GM18867 (cell line): ENCODE data around the gene GPRC5B.
A peak's percentile ranks its signal among the peaks of the same experiment; 100 is the strongest.

Experiments used
- ATAC-seq: cut with Tn5 transposase; IDR thresholded peaks from one replicate; pipeline ENCODE4 v1.9.1; 2021; ENCODE audit warnings: mild to moderate bottlenecking, moderate library complexity; ENCODE audit not compliant: unreplicated experiment

Gene GPRC5B, protein sequence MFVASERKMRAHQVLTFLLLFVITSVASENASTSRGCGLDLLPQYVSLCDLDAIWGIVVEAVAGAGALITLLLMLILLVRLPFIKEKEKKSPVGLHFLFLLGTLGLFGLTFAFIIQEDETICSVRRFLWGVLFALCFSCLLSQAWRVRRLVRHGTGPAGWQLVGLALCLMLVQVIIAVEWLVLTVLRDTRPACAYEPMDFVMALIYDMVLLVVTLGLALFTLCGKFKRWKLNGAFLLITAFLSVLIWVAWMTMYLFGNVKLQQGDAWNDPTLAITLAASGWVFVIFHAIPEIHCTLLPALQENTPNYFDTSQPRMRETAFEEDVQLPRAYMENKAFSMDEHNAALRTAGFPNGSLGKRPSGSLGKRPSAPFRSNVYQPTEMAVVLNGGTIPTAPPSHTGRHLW

DNA sequence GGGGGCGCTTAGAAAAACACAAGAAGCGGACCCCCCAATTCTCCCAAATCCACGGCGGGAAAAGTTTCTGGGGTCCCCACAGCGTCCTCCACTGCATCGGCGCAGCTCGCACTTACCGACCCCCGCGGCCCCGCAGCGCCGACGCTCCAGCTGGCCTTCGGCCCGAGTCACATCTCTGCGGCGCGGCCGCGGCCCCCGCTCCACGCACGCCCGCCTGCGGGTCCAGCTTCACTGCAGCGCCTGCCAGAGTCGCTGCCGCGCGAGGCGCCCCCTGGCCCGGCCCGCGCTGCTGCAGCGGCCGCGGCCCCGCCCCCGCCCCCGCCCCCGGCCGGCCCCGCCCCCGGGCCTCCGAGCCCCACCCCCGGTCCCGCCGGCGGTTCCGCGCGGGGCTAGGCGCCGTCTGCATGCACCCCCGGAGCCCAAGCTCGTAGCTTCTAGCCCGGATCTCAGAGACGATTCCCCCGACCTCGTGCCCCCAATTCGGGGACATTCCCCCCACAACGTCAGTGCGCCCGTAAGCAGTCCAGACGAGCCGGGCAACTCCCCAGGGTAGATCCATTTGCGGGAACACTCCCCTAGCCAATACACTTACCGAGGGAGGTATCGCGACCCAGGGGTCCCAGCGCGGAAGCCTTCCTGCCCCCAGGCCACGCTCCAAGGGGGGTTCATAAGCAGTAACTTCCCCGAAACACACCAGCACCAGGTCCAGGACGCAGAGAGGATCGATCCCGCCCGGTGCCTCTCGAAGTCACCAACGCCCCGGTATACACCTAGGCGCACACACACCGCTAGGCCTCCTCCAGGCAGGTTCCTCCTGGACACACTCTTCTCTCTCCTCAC, at the start of gene GPRC5B:
GPRC5B (minus strand) TSS at position 238 of the 840 bp plus-strand sequence. CDS start 12,003 bp downstream, outside the sequence.
- no peak for ATAC-seq

DNA sequence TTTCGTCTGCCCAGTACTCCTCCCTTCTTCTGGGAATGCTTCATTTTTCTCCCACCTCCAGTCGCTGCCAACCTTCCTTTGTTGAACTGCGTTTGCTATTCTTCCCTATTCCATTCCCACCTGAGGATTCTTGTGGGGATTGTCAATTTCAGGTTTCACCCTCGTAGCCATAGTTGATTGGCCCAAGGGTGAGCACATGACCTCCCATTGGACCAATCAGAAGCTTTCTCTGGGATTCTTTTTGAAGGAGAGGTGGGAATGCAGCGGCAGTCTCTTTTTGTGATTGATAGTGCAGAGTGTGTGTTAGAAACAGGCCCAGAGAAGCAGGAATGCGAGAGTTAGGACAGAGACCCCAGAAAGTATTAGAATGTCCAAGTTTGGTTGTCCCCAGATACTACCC, 49.1 kb upstream of the GPRC5B start:
- no peak for ATAC-seq

DNA sequence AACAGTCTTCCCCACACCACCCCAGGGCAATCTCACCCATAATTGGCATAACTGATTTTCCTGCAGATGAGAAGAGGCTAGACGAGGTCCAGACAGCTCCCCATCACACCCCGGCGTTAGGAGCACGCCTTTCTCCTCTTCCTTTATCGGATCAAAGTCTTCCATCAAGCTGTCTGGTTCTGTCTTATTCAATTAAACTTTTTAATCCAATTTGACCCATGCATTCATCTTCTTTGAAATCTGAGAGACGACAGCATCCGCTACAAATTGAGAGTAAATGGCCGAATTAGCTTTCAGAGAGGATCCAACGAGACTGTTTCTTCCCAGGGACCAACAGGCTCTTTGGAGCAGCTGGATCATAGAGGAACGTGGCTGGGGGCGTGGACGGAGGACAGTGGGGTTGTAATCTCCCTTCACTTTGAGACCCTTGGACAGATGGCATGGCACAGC, 44.4 kb upstream of the GPRC5B start:
- no peak for ATAC-seq

DNA sequence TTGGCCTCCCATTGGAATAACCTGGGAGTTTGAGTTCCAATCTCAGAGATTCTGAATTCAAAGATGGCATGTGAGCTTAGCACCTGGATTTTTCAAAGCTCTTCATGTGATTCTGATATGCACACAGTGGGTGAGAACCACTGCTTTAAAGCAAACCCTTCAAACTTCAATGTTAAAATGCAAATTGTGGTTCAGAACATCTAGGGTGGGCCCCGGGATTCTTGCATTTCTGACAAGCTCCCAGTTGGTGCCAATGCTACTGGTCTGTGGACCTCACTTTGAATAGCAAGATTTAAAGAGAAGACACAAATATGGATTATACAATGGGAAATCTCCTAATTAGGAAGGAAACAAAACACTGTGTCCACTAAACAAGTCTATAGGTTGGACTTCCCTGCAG, 43.8 kb upstream of the GPRC5B start:
- ATAC-seq, result no peak

DNA sequence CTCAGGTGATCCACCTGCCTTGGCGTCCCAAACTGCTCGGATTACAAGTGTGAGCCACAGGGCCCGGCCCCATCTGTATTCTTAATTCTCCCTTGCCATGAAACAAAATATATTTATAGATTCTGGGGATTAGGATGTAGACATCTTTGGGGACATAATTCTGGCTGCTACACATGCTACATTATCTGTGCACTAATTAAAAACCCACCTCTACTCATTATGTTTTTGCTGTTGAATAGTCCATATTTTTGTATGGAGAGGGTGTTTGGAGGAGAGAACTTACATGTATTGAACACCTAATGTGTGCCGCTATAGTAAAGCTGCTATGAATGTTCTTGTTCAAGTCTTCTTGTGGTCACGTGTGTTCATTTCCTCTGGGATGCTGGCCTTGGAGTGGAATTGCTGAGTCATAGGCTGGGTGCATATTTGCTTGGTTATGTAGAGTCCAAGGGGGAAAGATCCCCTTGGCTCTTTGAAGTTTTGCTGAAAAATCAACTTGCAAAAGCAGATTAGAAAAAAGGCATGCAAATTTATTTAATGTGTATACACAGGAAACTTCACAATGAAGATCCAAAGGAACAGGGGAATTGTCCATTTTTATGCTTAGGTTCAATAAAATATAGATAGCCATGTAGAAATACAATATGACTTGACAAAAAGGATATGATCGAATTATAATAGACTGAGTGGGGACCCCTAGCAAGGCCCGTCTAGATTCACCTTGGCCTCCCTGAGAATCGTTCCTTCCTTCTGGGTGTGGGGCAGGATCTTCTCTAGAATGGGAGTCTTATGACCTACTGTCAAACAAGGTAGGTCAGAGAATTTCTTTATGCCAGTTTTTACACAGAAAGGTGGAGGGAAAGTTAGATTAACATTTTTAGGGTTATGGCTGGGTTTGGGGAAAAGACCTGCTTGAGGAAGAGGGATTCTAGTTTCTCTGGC, 42.1 kb upstream of the GPRC5B start:
- no peak for ATAC-seq

DNA sequence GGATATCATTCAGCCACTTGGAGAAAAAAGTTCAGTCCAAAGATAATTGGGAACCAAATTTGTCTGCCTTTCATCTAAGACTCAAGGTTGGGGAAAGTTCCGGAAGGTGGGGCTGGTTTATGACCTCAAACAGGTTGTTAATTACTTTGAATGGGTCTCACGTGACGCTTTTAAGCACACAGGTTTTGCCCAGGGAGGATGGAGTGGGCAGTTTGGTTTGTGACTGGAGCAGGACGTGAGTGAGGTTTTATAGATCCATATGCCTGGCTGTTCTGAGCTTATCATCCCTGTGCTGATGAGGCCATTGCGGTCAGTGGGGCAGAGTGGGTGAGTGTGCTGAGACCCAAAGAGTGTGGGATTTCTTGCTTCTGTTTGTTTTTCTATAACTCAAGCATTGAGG, 38.7 kb upstream of the GPRC5B start:
- no peak for ATAC-seq

DNA sequence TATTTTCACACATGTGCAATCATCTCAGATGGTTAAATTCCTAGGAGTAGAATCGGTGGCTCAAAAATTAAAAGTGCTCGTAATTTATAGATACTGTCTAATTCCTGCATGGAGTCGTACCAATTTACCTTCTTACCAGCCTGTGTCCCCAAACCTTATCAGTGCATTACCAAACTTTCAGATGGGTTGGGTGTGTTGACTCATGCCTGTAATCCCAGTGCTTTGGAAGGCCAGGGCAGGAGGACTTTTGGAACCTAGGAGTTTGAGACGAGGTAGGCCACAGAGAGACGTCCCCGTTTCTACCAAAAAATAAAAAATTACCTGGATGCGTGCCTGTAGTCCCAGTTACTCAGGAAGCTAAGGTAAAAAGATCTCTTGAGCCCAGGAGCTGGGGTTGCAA, 34.5 kb upstream of the GPRC5B start:
- ATAC-seq, result no peak

DNA sequence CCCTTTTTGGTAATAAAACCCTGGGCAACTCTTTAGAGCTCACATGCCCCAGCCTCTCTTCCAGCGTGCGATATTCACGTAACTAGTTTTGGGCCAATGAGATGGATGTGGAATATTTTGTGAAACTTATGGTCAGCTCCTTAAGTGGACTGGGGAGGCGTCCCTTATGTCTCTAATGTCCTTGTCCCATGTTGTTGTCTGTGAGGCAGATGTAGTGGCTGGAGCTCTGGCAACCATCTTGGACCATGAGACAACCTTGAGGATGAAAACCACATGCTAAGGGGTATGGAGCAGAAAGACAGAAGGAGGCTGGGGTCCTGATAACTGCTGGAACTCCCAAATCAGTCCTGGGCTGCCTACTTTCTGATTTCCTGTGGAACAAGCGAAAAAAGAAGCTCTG, 31.4 kb upstream of the GPRC5B start:
- ATAC-seq, result no peak

DNA sequence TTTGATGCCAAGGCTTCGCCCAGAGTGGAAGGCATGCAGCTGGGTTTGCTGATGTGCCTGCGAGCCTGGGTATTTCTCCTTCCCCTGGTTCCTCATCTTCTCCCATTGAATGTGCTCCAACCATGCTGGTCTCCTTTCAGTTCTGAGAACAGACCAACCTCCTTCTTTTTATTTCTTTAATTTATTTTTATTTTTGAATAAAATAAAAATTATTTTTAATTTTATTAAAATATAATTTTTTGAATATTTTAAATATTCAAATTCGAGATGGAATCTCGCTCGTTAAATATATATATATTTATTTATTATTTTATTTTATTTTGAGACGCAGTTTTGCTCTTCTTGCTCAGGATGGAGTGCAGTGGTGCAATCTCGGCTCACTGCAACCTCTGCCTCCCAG, 30.2 kb upstream of the GPRC5B start:
- ATAC-seq, result no peak

DNA sequence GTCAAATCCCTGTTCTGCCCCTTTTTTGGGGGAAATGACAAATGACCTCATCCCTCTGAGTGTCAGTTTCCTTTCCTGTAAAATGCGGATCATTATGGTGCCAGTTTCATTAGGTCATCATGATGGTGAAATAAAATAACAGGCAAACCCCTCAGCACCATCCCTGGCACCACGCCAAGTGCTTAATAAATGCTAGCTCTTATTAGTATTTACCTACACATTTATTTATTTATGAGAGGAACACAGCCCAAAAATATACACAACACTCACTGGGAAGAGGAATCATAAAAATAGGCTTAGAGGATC, 28.6 kb upstream of the GPRC5B start:
- ATAC-seq, result no peak

DNA sequence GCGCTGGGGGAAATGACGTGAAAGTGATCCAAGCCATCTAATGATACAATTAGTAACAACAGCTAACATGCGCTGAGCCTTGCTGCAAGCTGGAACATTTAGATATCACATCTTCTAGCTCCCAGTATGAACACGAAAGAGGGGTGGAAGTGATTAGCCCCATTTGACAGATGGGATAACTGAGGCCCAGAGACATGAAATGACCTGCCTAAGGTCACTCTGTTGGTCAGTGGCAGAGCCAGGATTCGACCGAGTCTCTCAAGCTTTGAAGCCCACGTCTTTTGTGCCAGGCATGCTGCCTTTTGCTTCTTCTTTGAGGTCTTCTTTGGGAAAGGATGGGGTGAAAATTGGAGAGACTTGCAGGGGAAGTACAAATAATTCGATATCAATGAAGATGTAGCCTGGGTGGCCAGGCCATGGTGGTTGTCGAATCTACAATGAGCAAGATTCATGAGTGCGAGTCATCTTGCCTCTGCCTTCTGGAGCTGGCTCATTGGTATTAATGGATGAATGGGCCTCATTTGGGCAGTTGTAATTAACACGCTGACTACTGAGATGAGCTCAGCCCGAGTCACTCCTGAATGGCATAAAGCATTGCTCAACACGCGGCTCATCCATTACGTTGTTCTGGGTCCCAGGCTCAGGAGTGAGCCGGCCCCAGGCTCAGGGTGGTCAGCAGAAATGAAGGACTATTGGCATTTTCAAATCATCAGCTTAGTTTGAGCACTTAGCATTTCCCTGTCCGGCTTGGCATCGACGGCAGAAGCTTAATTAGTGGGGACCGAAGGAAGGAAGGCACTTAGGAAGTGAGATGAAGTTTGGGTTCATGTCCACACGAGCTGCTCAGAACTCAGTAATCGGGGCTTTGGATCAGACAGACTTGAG, 28.0 kb upstream of the GPRC5B start:
- ATAC-seq, result no peak

DNA sequence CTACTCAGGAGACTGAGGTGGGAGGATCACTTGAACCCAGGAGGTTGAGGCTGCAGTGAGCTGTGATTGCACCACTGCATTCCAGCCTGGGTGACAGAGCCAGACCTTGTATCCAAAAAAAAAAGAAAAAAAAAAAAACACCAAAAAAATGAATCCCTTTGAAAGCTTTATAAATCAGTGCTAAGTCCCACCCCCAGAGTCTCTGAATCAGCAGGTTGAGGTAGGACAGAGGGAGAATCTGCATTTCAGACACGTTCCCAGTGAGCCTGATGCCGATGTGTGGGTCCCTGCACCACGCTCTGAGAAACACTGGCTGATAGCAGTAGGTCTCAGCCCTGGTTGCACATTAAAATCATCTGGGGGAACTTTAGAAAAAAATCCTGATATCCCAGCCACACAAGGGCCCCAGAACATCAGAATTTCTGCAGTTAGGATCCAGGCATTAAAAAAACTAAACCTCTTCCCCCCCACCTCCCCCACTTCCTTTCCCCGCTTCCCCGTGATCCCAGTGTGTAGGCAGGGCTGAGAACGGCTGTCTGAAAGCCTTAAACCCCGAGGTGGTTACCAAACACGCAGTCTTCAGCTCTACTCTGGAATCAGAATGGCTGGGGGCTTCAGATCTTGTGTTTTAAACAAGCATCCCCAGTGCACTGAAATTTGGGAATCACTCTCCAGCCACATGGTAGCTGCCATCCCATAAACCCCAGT, 27.3 kb upstream of the GPRC5B start:
- no peak for ATAC-seq

DNA sequence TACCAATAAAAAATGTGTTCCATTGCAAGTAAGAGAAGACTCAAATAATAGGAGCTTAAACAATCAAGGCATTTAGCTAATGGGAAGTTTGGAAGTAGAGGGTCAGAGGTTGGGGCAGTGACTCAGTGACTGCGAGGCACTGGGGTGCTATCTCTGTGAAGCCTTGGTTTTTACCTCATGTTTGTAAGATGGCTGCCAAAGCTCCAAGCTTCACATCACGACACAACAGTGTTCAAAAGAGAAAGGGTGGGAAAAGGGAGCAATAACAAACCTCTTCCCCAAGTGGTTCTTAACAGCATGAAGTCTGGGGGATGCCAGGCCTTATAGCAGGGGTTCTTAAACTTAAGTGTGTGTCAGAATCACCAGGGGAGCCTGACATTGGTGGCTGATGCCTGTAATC, 26.6 kb upstream of the GPRC5B start:
- ATAC-seq, result no peak

DNA sequence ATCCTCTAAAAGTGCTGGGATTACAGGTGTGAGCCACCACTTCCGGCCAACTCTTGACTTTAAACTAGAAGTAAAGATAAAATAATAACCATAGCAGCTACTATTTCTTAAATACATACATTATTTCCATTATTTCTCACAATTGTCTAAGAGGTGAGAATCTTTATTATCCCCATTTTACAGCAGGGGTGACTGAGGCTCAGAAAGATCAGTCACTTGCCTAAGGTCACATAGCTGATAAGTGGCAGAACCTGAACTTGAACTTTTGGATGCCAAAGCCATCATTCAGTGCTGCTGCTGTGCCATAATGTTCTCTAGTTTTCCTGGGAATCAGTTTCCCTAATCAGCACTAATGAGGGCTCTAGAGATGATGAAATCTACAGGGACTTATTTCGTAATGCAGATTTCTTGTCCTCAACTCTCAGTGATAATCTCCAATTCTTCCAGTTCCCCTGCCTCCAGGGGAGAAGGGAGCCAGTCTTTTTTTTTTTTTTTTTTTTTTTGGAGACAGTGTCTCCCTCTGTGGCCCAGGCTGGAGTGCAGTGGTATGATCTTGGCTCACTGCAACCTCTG, 25.2 kb upstream of the GPRC5B start:
- ATAC-seq, result no peak

DNA sequence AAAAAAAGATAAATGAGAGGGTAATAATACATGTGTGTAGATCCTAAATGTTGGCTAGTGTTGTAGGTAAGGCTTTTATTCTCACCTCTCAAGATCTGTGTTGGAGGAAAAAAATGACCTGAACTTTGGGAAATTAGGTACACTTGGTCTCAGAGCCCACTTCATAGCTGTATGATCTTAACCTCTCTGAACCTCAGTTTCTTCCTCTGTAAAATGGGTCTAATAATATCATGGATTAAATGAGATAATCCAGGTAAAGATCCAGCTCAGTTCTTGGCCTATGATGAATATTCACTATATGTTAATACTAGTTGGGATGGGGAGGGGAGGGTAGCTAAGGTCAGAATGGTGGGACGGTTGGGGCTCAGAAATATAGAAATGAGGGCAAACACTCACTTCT, 24.3 kb upstream of the GPRC5B start:
- no peak for ATAC-seq

DNA sequence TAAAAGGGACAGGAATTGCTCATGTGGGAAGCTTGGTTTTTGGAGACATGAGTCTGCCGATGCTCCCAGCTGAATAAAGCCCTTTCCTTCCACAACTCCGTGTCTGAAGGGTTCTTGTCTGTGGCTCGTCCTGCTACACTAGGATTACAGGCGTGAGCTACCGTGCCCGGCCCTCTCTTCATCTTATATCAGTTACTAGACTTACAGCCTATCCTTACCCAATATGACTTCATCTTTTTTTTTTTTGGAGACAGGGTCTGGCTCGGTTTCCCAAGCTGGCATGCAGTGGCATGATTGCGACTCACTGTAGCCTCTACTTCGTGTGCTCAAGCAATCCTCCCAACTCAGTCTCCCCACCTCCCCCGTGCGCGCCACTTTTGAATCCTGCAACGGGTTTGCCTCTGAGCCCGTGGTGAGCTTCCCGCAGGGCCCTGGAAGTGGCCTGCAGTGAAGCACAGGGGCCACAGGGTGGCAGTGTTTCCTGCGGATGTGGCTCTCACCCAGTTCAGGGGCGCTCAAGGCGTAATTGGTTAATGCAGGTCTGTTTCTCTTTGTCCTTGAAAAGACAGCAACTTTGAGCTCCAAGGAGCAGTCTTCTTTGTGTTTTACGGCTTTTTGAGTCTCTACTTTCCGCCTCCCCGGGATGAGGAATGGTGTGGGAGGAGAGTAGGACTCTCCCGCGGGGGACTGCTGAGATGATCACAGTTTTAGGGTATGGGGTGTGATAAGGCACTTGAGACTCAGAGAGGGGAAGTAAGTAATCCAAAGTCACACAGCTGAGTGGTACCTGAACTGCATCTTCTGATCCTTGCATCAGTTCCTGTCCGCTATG, 22.7 kb upstream of the GPRC5B start:
- ATAC-seq, result peak; percentile 87

DNA sequence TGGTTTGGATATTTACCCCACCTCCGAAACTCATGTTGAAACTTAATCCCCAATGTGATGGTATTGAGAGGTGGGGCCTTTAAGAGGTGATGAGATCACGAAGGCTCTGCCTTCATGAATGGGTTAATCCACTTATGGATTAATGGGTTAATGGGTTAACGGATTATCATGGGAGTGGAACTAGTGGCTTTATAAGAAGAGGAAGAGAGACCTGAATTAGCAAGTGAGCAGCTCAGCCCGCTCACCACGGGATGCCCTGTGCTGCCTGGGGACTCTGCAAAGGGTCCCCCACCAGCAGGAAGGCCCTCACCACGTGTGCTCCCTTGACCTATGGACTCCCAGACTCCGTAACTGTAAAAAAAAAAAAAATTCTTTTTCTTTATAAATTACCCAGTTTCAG, 16.5 kb upstream of the GPRC5B start:
- no peak for ATAC-seq

DNA sequence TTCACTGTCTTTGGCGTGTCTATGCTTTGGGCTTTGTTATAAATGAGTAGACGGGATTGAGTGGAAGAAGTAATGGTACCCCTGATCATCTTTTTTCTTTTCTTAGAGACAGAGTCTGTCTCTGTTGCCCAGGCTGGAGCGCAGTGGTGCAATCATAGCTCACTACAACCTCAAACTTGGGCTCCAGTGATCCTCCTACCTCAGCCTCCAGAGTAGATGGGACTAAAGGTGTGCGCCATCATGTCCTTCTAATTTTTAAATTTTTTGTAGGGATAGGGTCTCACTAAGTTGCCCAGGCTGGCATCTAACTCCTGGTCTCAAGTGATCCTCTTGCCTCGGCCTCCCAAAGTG, 14.9 kb upstream of the GPRC5B start:
- ATAC-seq, result no peak
